K562 (cell line): ENCODE measurements around the gene ARHGAP25. TPM values are rescaled to one million over a fixed set of nuclear protein-coding genes. Genes with fewer than 3 reads are reported as not detected.

Source experiments
- ASH1L ChIP-seq: fragments of 450-650 bp; IDR thresholded peaks from 2 replicates; pipeline ENCODE4 v1.6.1; 2018; ENCODE audit warnings: borderline replicate concordance, mild to moderate bottlenecking, low read depth; ENCODE audit not compliant: partially characterized antibody
- BRCA1 ChIP-seq, 2 experiments: fragments of 450-650 bp in 1 of 2; sonication (generic) in 1 of 2; formaldehyde crosslinking in 1 of 2; IDR thresholded peaks; 2 replicates each; pipeline versions ENCODE4 v1.5.0 to v1.6.1; 2017 to 2020; ENCODE audit warnings: mild to moderate bottlenecking in 1 of 2, missing genetic modification reagents in 1 of 2
- CBX1 ChIP-seq: sonication (generic); IDR thresholded peaks from 2 replicates; pipeline ENCODE4 v1.6.1; 2016; ENCODE audit warnings: antibody characterized with exemption, low read depth, mild to moderate bottlenecking
- HEY1 ChIP-seq: fragments of 250-450 bp; sonication (Bioruptor Pico); IDR thresholded peaks from 2 replicates; pipeline ENCODE4 v1.5.0; 2020; ENCODE audit warnings: mild to moderate bottlenecking, moderate library complexity, borderline replicate concordance
- HLTF ChIP-seq: fragments of 450-650 bp; IDR thresholded peaks from 2 replicates; pipeline ENCODE4 v1.6.1; 2016
- MCM7 ChIP-seq, 2 experiments: fragments of 450-650 bp; IDR thresholded peaks; 2 replicates each; pipeline ENCODE4 v1.6.1; 2016 to 2018
- RAD51 ChIP-seq: fragments of 450-650 bp; IDR thresholded peaks from 2 replicates; pipeline ENCODE4 v1.7.1; 2016; ENCODE audit warnings: low read depth, mild to moderate bottlenecking, borderline replicate concordance
- RBM17 ChIP-seq: fragments of 200-400 bp; formaldehyde crosslinking; IDR thresholded peaks from 2 replicates; pipeline ENCODE4 v1.6.1; 2017; ENCODE audit warnings: low read depth, mild to moderate bottlenecking, low read length, borderline replicate concordance
- RBM22 ChIP-seq: fragments of 200-400 bp; formaldehyde crosslinking; IDR thresholded peaks from 2 replicates; pipeline ENCODE4 v1.6.1; 2018; ENCODE audit warnings: low read length, low read depth; ENCODE audit not compliant: poor library complexity, severe bottlenecking
- STAT5A ChIP-seq: IDR thresholded peaks from 2 replicates; pipeline ENCODE4 v1.6.1; 2012; ENCODE audit warnings: low read length, inconsistent platforms, borderline replicate concordance
- TEAD4 ChIP-seq, 2 experiments: sonication (generic) in 1 of 2; formaldehyde crosslinking in 1 of 2; IDR thresholded peaks; 2 replicates each; pipeline versions ENCODE4 v1.6.1 to v1.8.0; 2012 to 2022; ENCODE audit warnings: borderline replicate concordance in 1 of 2, inconsistent platforms in 1 of 2, low read length in 1 of 2, mild to moderate bottlenecking in 1 of 2, missing genetic modification reagents in 1 of 2
- ZNF324 ChIP-seq: fragments of 250-450 bp; sonication (Bioruptor Pico); IDR thresholded peaks from 2 replicates; pipeline ENCODE4 v1.4.0; 2020; ENCODE audit warnings: mild to moderate bottlenecking
- polyA plus RNA-seq, 8 experiments: library from polyadenylated mRNA; depleted of rRNA in 4 of 8; stranded (reverse) in 5 of 8; unstranded in 3 of 8; fragments of >200 nt; fragmentation: Nextera tagmentation in 2 of 8; fragmentation: Illumina TruSeq in 1 of 8; extraction: Ambion mirVana in 2 of 8; extraction: Trizol in 1 of 8; gene quantifications; 2 replicates each; pipeline versions ENCODE4 v1.2.1 to v1.2.3, GENCODE V29; 2011 to 2014; ENCODE audit warnings: inconsistent platforms in 1 of 8, missing spikeins in 1 of 8
- total RNA-seq, 7 experiments: library from RNA; depleted of rRNA in 6 of 7; stranded (reverse); fragments of >200 nt in 6 of 7; fragmentation: Illumina TruSeq in 2 of 7; extraction: Trizol in 2 of 7; gene quantifications; 2 replicates each; pipeline versions ENCODE4 v1.2.1 to v1.2.3, GENCODE V29; 2011 to 2021; ENCODE audit warnings: low replicate concordance in 1 of 7
- TF ChIP-seq, protein P1 (sequence below), 3 experiments: IDR thresholded peaks in 2 of 3; conservative IDR thresholded peaks in 1 of 3; 2 replicates each; pipeline ENCODE4 v1.5.1; 2011 to 2012; ENCODE audit warnings: low read length in 3 of 3, mild to moderate bottlenecking in 3 of 3, control low read depth in 2 of 3, improper control_type of control experiment in 1 of 3, inconsistent platforms in 1 of 3, low read depth in 1 of 3, mixed read lengths in 1 of 3, moderate library complexity in 1 of 3; ENCODE audit not compliant: insufficient read depth in 2 of 3
- TF ChIP-seq, protein P2 (sequence below): sonication (generic); formaldehyde crosslinking; IDR thresholded peaks from 2 replicates; pipeline ENCODE4 v1.8.1; 2023; ENCODE audit warnings: mild to moderate bottlenecking, missing genetic modification reagents
- TF ChIP-seq, protein P3 (sequence below), 2 experiments: fragments of 450-650 bp in 1 of 2; sonication (generic) in 1 of 2; formaldehyde crosslinking in 1 of 2; IDR thresholded peaks; 2 replicates each; pipeline versions ENCODE4 v1.7.1 to v1.9.0; 2016 to 2022; ENCODE audit warnings: inconsistent platforms in 1 of 2, mild to moderate bottlenecking in 1 of 2, missing genetic modification reagents in 1 of 2

ARHGAP25 gene
- total and polyA plus RNA-seq, 9 of the 15 experiments (the other 6 are each of a cell fraction or from before 2014, with no cell fraction given), result 4.9 to 14.8 (median 10.7) TPM

DNA sequence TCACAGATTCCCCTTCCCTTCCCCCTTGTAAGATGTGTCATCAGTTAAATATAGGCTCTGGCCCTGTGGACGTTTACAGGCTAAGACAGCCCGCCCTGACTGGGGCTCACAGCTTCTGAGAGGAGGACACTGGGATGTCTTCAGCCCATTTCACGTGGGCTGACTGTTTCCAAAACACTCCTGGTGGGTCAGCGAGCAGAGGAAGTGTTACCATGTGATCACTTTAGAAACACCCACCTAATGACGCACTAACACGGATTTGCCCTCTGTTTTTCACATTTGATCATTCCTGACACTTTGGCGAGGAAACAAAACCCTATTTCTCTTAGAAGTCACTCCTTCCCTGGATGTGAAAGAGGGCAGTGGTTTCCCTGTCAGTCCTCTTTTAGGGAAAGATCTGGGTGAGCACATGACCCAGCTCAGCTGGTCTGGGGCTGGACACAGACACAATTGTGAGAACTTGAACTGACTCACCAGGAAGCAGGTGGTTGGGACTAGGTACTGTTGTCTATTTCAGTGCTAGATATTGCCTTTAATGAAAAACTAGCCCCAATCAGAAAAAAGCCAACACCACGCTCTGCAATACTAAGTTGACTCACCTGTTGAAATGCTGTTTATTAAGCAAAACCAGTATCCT is 97.7 kb downstream of the ARHGAP25 start (continued):
- TF ChIP-seq ZNF324 (CRISPR knock-in tag) (no peak), RBM22 (no peak), RAD51 (peak; percentile 73; the same call in 1 of the 2 replicates), ASH1L (no peak), HEY1 (CRISPR knock-in tag) (no peak), RBM17 (no peak), STAT5A (no peak), MCM7 (IDR thresholded peaks at IDR 0.05) (no peak), TEAD4 (IDR thresholded peaks at IDR 0.05; ENCODE audit: low read length) (no peak), TEAD4 (CRISPR knock-in tag; IDR thresholded peaks at IDR 0.05; ENCODE audit: borderline replicate concordance) (no peak), HLTF (no peak), CBX1 (no peak), BRCA1 (IDR thresholded peaks at IDR 0.05) (no peak), BRCA1 (CRISPR knock-in tag; IDR thresholded peaks at IDR 0.05) (no peak)
- TF ChIP-seq, protein P1, sequence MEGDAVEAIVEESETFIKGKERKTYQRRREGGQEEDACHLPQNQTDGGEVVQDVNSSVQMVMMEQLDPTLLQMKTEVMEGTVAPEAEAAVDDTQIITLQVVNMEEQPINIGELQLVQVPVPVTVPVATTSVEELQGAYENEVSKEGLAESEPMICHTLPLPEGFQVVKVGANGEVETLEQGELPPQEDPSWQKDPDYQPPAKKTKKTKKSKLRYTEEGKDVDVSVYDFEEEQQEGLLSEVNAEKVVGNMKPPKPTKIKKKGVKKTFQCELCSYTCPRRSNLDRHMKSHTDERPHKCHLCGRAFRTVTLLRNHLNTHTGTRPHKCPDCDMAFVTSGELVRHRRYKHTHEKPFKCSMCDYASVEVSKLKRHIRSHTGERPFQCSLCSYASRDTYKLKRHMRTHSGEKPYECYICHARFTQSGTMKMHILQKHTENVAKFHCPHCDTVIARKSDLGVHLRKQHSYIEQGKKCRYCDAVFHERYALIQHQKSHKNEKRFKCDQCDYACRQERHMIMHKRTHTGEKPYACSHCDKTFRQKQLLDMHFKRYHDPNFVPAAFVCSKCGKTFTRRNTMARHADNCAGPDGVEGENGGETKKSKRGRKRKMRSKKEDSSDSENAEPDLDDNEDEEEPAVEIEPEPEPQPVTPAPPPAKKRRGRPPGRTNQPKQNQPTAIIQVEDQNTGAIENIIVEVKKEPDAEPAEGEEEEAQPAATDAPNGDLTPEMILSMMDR (IDR thresholded peaks at IDR 0.05 in 2 of 3, conservative IDR thresholded peaks at IDR 0.05 in 1 of 3; ENCODE audit: insufficient read depth in 2 of 3, low read depth in 1 of 3, low read length in 3 of 3), result no peak
- TF ChIP-seq, protein P2, sequence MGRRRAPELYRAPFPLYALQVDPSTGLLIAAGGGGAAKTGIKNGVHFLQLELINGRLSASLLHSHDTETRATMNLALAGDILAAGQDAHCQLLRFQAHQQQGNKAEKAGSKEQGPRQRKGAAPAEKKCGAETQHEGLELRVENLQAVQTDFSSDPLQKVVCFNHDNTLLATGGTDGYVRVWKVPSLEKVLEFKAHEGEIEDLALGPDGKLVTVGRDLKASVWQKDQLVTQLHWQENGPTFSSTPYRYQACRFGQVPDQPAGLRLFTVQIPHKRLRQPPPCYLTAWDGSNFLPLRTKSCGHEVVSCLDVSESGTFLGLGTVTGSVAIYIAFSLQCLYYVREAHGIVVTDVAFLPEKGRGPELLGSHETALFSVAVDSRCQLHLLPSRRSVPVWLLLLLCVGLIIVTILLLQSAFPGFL (CRISPR knock-in tag), result no peak
- TF ChIP-seq, protein P3, sequence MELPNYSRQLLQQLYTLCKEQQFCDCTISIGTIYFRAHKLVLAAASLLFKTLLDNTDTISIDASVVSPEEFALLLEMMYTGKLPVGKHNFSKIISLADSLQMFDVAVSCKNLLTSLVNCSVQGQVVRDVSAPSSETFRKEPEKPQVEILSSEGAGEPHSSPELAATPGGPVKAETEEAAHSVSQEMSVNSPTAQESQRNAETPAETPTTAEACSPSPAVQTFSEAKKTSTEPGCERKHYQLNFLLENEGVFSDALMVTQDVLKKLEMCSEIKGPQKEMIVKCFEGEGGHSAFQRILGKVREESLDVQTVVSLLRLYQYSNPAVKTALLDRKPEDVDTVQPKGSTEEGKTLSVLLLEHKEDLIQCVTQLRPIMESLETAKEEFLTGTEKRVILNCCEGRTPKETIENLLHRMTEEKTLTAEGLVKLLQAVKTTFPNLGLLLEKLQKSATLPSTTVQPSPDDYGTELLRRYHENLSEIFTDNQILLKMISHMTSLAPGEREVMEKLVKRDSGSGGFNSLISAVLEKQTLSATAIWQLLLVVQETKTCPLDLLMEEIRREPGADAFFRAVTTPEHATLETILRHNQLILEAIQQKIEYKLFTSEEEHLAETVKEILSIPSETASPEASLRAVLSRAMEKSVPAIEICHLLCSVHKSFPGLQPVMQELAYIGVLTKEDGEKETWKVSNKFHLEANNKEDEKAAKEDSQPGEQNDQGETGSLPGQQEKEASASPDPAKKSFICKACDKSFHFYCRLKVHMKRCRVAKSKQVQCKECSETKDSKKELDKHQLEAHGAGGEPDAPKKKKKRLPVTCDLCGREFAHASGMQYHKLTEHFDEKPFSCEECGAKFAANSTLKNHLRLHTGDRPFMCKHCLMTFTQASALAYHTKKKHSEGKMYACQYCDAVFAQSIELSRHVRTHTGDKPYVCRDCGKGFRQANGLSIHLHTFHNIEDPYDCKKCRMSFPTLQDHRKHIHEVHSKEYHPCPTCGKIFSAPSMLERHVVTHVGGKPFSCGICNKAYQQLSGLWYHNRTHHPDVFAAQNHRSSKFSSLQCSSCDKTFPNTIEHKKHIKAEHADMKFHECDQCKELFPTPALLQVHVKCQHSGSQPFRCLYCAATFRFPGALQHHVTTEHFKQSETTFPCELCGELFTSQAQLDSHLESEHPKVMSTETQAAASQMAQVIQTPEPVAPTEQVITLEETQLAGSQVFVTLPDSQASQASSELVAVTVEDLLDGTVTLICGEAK (IDR thresholded peaks at IDR 0.05), result no peak
- TF ChIP-seq, protein P3 (CRISPR knock-in tag; IDR thresholded peaks at IDR 0.05), result no peak
